ENCODE data around the gene PDGFC. TPM values are rescaled to one million over a fixed set of nuclear protein-coding genes. Genes with fewer than 3 reads are reported as not detected.

Gene PDGFC
- total RNA-seq, 1 experiment from 2014 or later: 14.5 TPM

- Histone ChIP-seq H3K4me3 (ENCODE audit: low read depth in 2 of 2, low read length in 2 of 2) (no peak overlapping the region), H3K4me1 (ENCODE audit: control insufficient read depth, insufficient read depth, low read length) (peaks cover 53% of the 10 kb centered on the region), H3K27me3 (ENCODE audit: control insufficient read depth, insufficient read depth, low read length) (no peaks in the 10 kb centered on the region), H3K36me3 (ENCODE audit: control insufficient read depth, insufficient read depth, low read length) (no peaks in the 10 kb centered on the region), H3K27ac (ENCODE audit: low read length) (peak overlapping the region; percentile 76), H3K9me3 (ENCODE audit: control insufficient read depth, insufficient read depth, low read depth, low read length) (no peaks in the 10 kb centered on the region)
- ChIA-PET POLR2A (no interaction called here), CTCF (no interaction called here)
- TF ChIP-seq TCF7L2 (IDR thresholded peaks at IDR 0.05; ENCODE audit: low read depth, low read length) (no peak), CTCF (IDR thresholded peaks at IDR 0.05) (no peak), SIN3A (IDR thresholded peaks at IDR 0.05; ENCODE audit: borderline replicate concordance, insufficient read depth, low read depth, low read length) (no peak), POLR2AphosphoS5 (IDR thresholded peaks at IDR 0.05; ENCODE audit: low read depth, low read length) (no peak), REST (IDR thresholded peaks at IDR 0.05; ENCODE audit: insufficient read depth in 1 of 2, low read depth in 2 of 2, low read length in 1 of 2) (no peak)
- intact Hi-C loops (cut with micrococcal nuclease; ENCODE audit: unreplicated experiment): loop anchor here (10.0 kb wide), 1 partner anchor 278 kb away; no protein-coding TSS in a partner anchor
- BruUV-seq (replicated peaks): no TSS peak
- DNase-seq (ENCODE audit: low read depth, low spot score) (no peak), ATAC-seq (peak; percentile 70)
- in situ Hi-C loops (cut with HindIII; ENCODE audit: low pct_unique_long_range_greater_than_20kb, low sequenced_read_pairs): no loop called here
Measured at GRCh38 chr4:156962528-156962974, 9.0 kb downstream of the PDGFC start.

GRCh38 chr4:156962058-156962358, 9.6 kb downstream of the PDGFC start:
- intact Hi-C loops (cut with micrococcal nuclease; ENCODE audit: unreplicated experiment) (loop anchor here (10.0 kb wide), 1 partner anchor 277 kb away; no protein-coding TSS in a partner anchor), in situ Hi-C loops (cut with HindIII; ENCODE audit: low pct_unique_long_range_greater_than_20kb, low sequenced_read_pairs) (no loop called here)
- DNase-seq (ENCODE audit: low read depth, low spot score) (no peak), ATAC-seq (peak; percentile 39; the same call in 1 of the 2 replicates)
- CTCF ChIA-PET: no interaction called here
- Histone ChIP-seq H3K4me3 (ENCODE audit: low read depth in 2 of 2, low read length in 2 of 2) (no peak overlapping the region), H3K36me3 (ENCODE audit: control insufficient read depth, insufficient read depth, low read length) (no peaks in the 10 kb centered on the region), H3K9me3 (ENCODE audit: control insufficient read depth, insufficient read depth, low read depth, low read length) (no peaks in the 10 kb centered on the region), H3K27ac (ENCODE audit: low read length) (peak overlapping the region; percentile 76), H3K27me3 (ENCODE audit: control insufficient read depth, insufficient read depth, low read length) (no peaks in the 10 kb centered on the region), H3K4me1 (ENCODE audit: control insufficient read depth, insufficient read depth, low read length) (peaks cover 53% of the 10 kb centered on the region)
- POLR2A ChIA-PET: no interaction called here
- no peak for TF ChIP-seq CTCF (IDR thresholded peaks at IDR 0.05)
- no peak for TF ChIP-seq TCF7L2 (IDR thresholded peaks at IDR 0.05; ENCODE audit: low read depth, low read length)
- TF ChIP-seq REST (IDR thresholded peaks at IDR 0.05; ENCODE audit: insufficient read depth in 1 of 2, low read depth in 2 of 2, low read length in 1 of 2): no peak
- no peak for TF ChIP-seq POLR2AphosphoS5 (IDR thresholded peaks at IDR 0.05; ENCODE audit: low read depth, low read length)
- TF ChIP-seq SIN3A (IDR thresholded peaks at IDR 0.05; ENCODE audit: borderline replicate concordance, insufficient read depth, low read depth, low read length): no peak
- no TSS peak for BruUV-seq (replicated peaks)

Data from Panc1 (cell line).